ENCODE data around the gene AXL.

AXL gene

DNA sequence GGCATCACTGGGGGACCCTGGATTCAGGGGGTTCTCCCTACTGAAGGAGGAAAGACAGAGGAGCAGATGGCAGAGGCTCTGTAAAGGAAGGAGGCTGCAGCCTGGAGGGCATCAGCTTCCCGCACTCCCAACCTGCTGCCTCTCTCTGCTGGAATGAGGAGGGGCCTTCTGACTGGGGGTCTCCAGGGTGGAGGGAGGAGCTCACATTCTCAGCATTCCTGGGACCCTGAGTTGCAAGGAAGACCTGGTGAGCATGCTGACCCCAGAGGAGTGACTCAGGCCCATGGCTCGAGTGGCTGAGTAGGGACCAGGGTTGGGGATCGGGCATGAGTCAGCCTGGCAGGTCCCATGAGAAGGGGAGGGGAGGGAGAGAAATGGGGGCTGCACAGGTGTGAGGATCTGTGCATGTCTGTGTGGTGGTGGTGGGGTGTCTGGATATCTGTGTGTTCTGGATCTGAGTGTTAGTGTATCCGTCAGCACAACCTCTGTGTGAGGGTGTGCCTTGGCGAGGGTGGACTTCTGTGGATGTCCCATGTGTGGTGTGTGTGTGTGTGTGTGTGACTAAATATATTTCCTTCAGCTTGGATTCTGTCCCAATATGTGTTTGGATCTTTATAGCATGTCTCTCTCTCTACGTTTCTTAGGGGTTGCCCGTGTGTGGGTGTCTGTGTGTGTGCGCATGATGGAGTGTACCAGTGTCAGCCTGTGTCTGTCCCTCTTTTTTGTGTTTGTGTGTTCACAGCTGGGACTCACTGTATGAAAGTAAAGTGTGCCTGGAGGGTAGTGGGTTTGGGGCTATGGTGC lies 4.6 kb downstream of the AXL start:
- ATAC-seq = peak; percentile 24
- TF ChIP-seq BACH2 (CRISPR knock-in tag; IDR thresholded peaks at IDR 0.05; ENCODE audit: borderline replicate concordance) = no peak
- TF ChIP-seq TOX (CRISPR knock-in tag; IDR thresholded peaks at IDR 0.05; ENCODE audit: borderline replicate concordance) = no peak
- TF ChIP-seq, protein P1, sequence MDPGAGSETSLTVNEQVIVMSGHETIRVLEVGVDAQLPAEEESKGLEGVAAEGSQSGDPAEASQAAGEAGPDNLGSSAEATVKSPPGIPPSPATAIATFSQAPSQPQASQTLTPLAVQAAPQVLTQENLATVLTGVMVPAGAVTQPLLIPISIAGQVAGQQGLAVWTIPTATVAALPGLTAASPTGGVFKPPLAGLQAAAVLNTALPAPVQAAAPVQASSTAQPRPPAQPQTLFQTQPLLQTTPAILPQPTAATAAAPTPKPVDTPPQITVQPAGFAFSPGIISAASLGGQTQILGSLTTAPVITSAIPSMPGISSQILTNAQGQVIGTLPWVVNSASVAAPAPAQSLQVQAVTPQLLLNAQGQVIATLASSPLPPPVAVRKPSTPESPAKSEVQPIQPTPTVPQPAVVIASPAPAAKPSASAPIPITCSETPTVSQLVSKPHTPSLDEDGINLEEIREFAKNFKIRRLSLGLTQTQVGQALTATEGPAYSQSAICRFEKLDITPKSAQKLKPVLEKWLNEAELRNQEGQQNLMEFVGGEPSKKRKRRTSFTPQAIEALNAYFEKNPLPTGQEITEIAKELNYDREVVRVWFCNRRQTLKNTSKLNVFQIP (CRISPR knock-in tag; IDR thresholded peaks at IDR 0.05; ENCODE audit: borderline replicate concordance, low read depth) = no peak
- TF ChIP-seq, protein P2, sequence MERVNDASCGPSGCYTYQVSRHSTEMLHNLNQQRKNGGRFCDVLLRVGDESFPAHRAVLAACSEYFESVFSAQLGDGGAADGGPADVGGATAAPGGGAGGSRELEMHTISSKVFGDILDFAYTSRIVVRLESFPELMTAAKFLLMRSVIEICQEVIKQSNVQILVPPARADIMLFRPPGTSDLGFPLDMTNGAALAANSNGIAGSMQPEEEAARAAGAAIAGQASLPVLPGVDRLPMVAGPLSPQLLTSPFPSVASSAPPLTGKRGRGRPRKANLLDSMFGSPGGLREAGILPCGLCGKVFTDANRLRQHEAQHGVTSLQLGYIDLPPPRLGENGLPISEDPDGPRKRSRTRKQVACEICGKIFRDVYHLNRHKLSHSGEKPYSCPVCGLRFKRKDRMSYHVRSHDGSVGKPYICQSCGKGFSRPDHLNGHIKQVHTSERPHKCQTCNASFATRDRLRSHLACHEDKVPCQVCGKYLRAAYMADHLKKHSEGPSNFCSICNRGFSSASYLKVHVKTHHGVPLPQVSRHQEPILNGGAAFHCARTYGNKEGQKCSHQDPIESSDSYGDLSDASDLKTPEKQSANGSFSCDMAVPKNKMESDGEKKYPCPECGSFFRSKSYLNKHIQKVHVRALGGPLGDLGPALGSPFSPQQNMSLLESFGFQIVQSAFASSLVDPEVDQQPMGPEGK (CRISPR knock-in tag; IDR thresholded peaks at IDR 0.05; ENCODE audit: borderline replicate concordance) = no peak; the same call in 1 of the 2 replicates
- TF ChIP-seq ZFP3 (CRISPR knock-in tag; IDR thresholded peaks at IDR 0.05) = no peak
- TF ChIP-seq SNAI2 (CRISPR knock-in tag; IDR thresholded peaks at IDR 0.05) = no peak
- no peak for TF ChIP-seq ZNF565 (CRISPR knock-in tag; conservative IDR thresholded peaks at IDR 0.05; ENCODE audit: low read depth)
- no peak for TF ChIP-seq ISL1 (CRISPR knock-in tag; IDR thresholded peaks at IDR 0.05)
- TF ChIP-seq ZNF8 (CRISPR knock-in tag; IDR thresholded peaks at IDR 0.05) = no peak
- no peak for TF ChIP-seq ESRRG (CRISPR knock-in tag; IDR thresholded peaks at IDR 0.05)
- TF ChIP-seq, protein P3, sequence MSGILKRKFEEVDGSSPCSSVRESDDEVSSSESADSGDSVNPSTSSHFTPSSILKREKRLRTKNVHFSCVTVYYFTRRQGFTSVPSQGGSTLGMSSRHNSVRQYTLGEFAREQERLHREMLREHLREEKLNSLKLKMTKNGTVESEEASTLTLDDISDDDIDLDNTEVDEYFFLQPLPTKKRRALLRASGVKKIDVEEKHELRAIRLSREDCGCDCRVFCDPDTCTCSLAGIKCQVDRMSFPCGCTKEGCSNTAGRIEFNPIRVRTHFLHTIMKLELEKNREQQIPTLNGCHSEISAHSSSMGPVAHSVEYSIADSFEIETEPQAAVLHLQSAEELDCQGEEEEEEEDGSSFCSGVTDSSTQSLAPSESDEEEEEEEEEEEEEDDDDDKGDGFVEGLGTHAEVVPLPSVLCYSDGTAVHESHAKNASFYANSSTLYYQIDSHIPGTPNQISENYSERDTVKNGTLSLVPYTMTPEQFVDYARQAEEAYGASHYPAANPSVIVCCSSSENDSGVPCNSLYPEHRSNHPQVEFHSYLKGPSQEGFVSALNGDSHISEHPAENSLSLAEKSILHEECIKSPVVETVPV (CRISPR knock-in tag; IDR thresholded peaks at IDR 0.05) = no peak
- no peak for TF ChIP-seq ZFP30 (CRISPR knock-in tag; IDR thresholded peaks at IDR 0.05)
- TF ChIP-seq GLIS3 (CRISPR knock-in tag; IDR thresholded peaks at IDR 0.05) = no peak
- no peak for TF ChIP-seq PPARA (CRISPR knock-in tag; IDR thresholded peaks at IDR 0.05; ENCODE audit: borderline replicate concordance)
- no peak for TF ChIP-seq TCF4 (CRISPR knock-in tag; IDR thresholded peaks at IDR 0.05; ENCODE audit: borderline replicate concordance)
- no peak for TF ChIP-seq ZNF70 (CRISPR knock-in tag; IDR thresholded peaks at IDR 0.05)
- no peak for TF ChIP-seq OSR1 (CRISPR knock-in tag; IDR thresholded peaks at IDR 0.05)
- TF ChIP-seq ZC3H10 (CRISPR knock-in tag; IDR thresholded peaks at IDR 0.05) = no peak
- no peak for TF ChIP-seq CSDC2 (CRISPR knock-in tag; IDR thresholded peaks at IDR 0.05)

DNA sequence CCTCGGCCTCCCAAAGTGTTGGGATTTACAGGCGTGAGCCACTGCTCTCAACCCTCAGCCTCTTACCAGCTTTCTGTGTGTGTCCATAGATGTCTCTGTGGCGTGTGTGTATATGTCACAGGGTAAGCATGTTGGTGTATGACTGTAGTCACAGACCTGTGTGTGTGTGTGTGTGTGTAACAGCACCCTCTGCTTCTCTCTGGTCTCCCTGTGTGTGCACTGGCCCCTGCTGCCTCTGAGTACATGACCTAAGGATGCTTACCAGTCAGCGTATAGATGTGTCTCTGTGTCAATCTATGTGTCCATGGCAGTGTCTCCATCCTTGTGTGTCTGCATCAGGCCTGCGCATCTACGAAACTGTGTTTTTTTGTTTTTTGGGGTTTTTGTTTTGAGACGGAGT lies 5.6 kb downstream of the AXL start:
- TF ChIP-seq SNAI2 (CRISPR knock-in tag; IDR thresholded peaks at IDR 0.05) (no peak), ZC3H10 (CRISPR knock-in tag; IDR thresholded peaks at IDR 0.05) (no peak), TCF4 (CRISPR knock-in tag; IDR thresholded peaks at IDR 0.05; ENCODE audit: borderline replicate concordance) (no peak), CSDC2 (CRISPR knock-in tag; IDR thresholded peaks at IDR 0.05) (no peak), ZNF70 (CRISPR knock-in tag; IDR thresholded peaks at IDR 0.05) (no peak), PPARA (CRISPR knock-in tag; IDR thresholded peaks at IDR 0.05; ENCODE audit: borderline replicate concordance) (no peak), RARB (CRISPR knock-in tag; IDR thresholded peaks at IDR 0.05) (no peak), CREB5 (CRISPR knock-in tag; IDR thresholded peaks at IDR 0.05; ENCODE audit: low read depth) (no peak), ZNF8 (CRISPR knock-in tag; IDR thresholded peaks at IDR 0.05) (no peak), ARNTL (CRISPR knock-in tag; IDR thresholded peaks at IDR 0.05; ENCODE audit: borderline replicate concordance, low read depth) (no peak), GLIS3 (CRISPR knock-in tag; IDR thresholded peaks at IDR 0.05) (no peak), BACH2 (CRISPR knock-in tag; IDR thresholded peaks at IDR 0.05; ENCODE audit: borderline replicate concordance) (no peak), ESRRG (CRISPR knock-in tag; IDR thresholded peaks at IDR 0.05) (no peak), ZNF565 (CRISPR knock-in tag; conservative IDR thresholded peaks at IDR 0.05; ENCODE audit: low read depth) (no peak), ZFP30 (CRISPR knock-in tag; IDR thresholded peaks at IDR 0.05) (no peak)
- TF ChIP-seq, protein P3 (CRISPR knock-in tag; IDR thresholded peaks at IDR 0.05) = no peak
- TF ChIP-seq, protein P4, sequence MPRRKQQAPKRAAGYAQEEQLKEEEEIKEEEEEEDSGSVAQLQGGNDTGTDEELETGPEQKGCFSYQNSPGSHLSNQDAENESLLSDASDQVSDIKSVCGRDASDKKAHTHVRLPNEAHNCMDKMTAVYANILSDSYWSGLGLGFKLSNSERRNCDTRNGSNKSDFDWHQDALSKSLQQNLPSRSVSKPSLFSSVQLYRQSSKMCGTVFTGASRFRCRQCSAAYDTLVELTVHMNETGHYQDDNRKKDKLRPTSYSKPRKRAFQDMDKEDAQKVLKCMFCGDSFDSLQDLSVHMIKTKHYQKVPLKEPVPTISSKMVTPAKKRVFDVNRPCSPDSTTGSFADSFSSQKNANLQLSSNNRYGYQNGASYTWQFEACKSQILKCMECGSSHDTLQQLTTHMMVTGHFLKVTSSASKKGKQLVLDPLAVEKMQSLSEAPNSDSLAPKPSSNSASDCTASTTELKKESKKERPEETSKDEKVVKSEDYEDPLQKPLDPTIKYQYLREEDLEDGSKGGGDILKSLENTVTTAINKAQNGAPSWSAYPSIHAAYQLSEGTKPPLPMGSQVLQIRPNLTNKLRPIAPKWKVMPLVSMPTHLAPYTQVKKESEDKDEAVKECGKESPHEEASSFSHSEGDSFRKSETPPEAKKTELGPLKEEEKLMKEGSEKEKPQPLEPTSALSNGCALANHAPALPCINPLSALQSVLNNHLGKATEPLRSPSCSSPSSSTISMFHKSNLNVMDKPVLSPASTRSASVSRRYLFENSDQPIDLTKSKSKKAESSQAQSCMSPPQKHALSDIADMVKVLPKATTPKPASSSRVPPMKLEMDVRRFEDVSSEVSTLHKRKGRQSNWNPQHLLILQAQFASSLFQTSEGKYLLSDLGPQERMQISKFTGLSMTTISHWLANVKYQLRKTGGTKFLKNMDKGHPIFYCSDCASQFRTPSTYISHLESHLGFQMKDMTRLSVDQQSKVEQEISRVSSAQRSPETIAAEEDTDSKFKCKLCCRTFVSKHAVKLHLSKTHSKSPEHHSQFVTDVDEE (CRISPR knock-in tag; IDR thresholded peaks at IDR 0.05) = no peak
- TF ChIP-seq, protein P1 (CRISPR knock-in tag; IDR thresholded peaks at IDR 0.05; ENCODE audit: borderline replicate concordance, low read depth) = no peak
- TF ChIP-seq, protein P2 (CRISPR knock-in tag; IDR thresholded peaks at IDR 0.05; ENCODE audit: borderline replicate concordance) = no peak
- ATAC-seq = no peak
